HepG2 (cell line): Measurements from ENCODE around the gene ZPR1. TPM values are rescaled to one million over a fixed set of nuclear protein-coding genes. Genes with fewer than 3 reads are reported as not detected.

Experiments used
- ELF3 ChIP-seq: IDR thresholded peaks from 2 replicates; pipeline ENCODE4 v1.6.1; 2016; ENCODE audit warnings: missing genetic modification reagents, missing compliant biosample characterization
- FOXM1 ChIP-seq: sonication (generic); formaldehyde crosslinking; IDR thresholded peaks from 2 replicates; pipeline ENCODE4 v1.5.0; 2020; ENCODE audit warnings: missing genetic modification reagents
- FOXP1 ChIP-seq, 2 experiments: fragments of 450-650 bp in 1 of 2; IDR thresholded peaks; 2 replicates each; pipeline ENCODE4 v1.6.1; 2017 to 2018; ENCODE audit warnings: antibody characterized with exemption in 1 of 2
- IRF1 ChIP-seq: sonication (generic); formaldehyde crosslinking; IDR thresholded peaks from 2 replicates; pipeline ENCODE4 v1.4.0; 2020; ENCODE audit warnings: low read depth, mild to moderate bottlenecking, missing genetic modification reagents
- MAFG ChIP-seq: sonication (generic); formaldehyde crosslinking; IDR thresholded peaks from 2 replicates; pipeline ENCODE4 v1.5.1; 2020; ENCODE audit warnings: mild to moderate bottlenecking, missing genetic modification reagents
- MTA3 ChIP-seq: sonication (generic); formaldehyde crosslinking; IDR thresholded peaks from 2 replicates; pipeline ENCODE4 v1.4.0; 2020; ENCODE audit warnings: missing genetic modification reagents
- PAX8 ChIP-seq: sonication (generic); formaldehyde crosslinking; IDR thresholded peaks from 2 replicates; pipeline ENCODE4 v1.8.0; 2022; ENCODE audit warnings: mild to moderate bottlenecking, missing genetic modification reagents, borderline replicate concordance
- PRDM10 ChIP-seq: sonication (generic); formaldehyde crosslinking; IDR thresholded peaks from 2 replicates; pipeline ENCODE4 v1.4.0; 2020; ENCODE audit warnings: low read depth, missing genetic modification reagents
- RAD21 ChIP-seq: fragments of 450-650 bp; formaldehyde crosslinking; IDR thresholded peaks from 2 replicates; pipeline ENCODE4 v1.5.0; 2020; ENCODE audit warnings: mild to moderate bottlenecking
- TEAD2 ChIP-seq: sonication (generic); formaldehyde crosslinking; IDR thresholded peaks from 2 replicates; pipeline ENCODE4 v1.9.0; 2021; ENCODE audit warnings: missing genetic modification reagents
- USF2 ChIP-seq, 2 experiments: sonication (generic) in 1 of 2; formaldehyde crosslinking in 1 of 2; IDR thresholded peaks; 2 replicates each; pipeline versions ENCODE4 v1.5.1 to v1.6.1; 2011 to 2020; ENCODE audit warnings: borderline replicate concordance in 1 of 2, low read depth in 1 of 2, low read length in 1 of 2, mild to moderate bottlenecking in 1 of 2, missing genetic modification reagents in 1 of 2, moderate library complexity in 1 of 2
- ZBTB3 ChIP-seq: sonication (generic); formaldehyde crosslinking; IDR thresholded peaks from 2 replicates; pipeline ENCODE4 v1.4.0; 2020; ENCODE audit warnings: low read depth, mild to moderate bottlenecking, moderate library complexity, missing genetic modification reagents, borderline replicate concordance
- ZBTB34 ChIP-seq: sonication (generic); formaldehyde crosslinking; IDR thresholded peaks from 2 replicates; pipeline ENCODE4 v1.8.0; 2022; ENCODE audit warnings: mild to moderate bottlenecking, missing genetic modification reagents
- ZFP41 ChIP-seq: sonication (generic); formaldehyde crosslinking; IDR thresholded peaks from 2 replicates; pipeline ENCODE4 v1.4.0; 2020; ENCODE audit warnings: mild to moderate bottlenecking, missing genetic modification reagents, borderline replicate concordance
- ZNF224 ChIP-seq: sonication (generic); formaldehyde crosslinking; IDR thresholded peaks from 2 replicates; pipeline ENCODE4 v1.5.0; 2020; ENCODE audit warnings: mild to moderate bottlenecking, missing genetic modification reagents
- ZNF274 ChIP-seq: sonication (generic); formaldehyde crosslinking; IDR thresholded peaks from 2 replicates; pipeline ENCODE4 v1.5.1; 2020; ENCODE audit warnings: mild to moderate bottlenecking, missing genetic modification reagents
- ZNF282 ChIP-seq: fragments of 450-650 bp; IDR thresholded peaks from 2 replicates; pipeline ENCODE4 v1.6.1; 2018; ENCODE audit not compliant: partially characterized antibody
- ZNF333 ChIP-seq: sonication (generic); formaldehyde crosslinking; IDR thresholded peaks from 2 replicates; pipeline ENCODE4 v1.4.0; 2020; ENCODE audit warnings: mild to moderate bottlenecking, missing genetic modification reagents, borderline replicate concordance
- ZNF33A ChIP-seq: sonication (generic); formaldehyde crosslinking; IDR thresholded peaks from 2 replicates; pipeline ENCODE4 v1.5.1; 2020; ENCODE audit warnings: missing genetic modification reagents, mild to moderate bottlenecking, moderate library complexity, borderline replicate concordance
- polyA plus RNA-seq, 8 experiments: library from polyadenylated mRNA; depleted of rRNA in 3 of 8; stranded (reverse) in 7 of 8; unstranded in 1 of 8; fragments of >200 nt; fragmentation: Illumina TruSeq in 4 of 8; extraction: Trizol in 4 of 8; gene quantifications; 2 replicates each; pipeline versions ENCODE4 v1.2.1 to v1.2.3, GENCODE V29; 2011 to 2016; ENCODE audit warnings: low read depth in 4 of 8, missing spikeins in 1 of 8, mixed read lengths in 1 of 8; ENCODE audit not compliant: insufficient read depth in 1 of 8
- total RNA-seq, 5 experiments: library from RNA; depleted of rRNA; stranded (reverse); fragments of >200 nt; fragmentation: Illumina TruSeq; extraction: Trizol; gene quantifications; 2 replicates each; pipeline ENCODE4 v1.2.3, GENCODE V29; 2016; ENCODE audit warnings: low read depth in 1 of 5
- TF ChIP-seq, protein P1 (sequence below): sonication (generic); formaldehyde crosslinking; IDR thresholded peaks from 2 replicates; pipeline ENCODE4 v1.8.0; 2022; ENCODE audit warnings: missing genetic modification reagents, mild to moderate bottlenecking, borderline replicate concordance

The ZPR1 gene
- total and polyA plus RNA-seq, 2 of the 13 experiments (the other 11 are each of a cell fraction or from before 2014, with no cell fraction given), result 40.0 to 79.3 TPM

- TF ChIP-seq MAFG (CRISPR knock-in tag), result no peak
- no peak for TF ChIP-seq ZBTB3 (CRISPR knock-in tag)
- TF ChIP-seq ZNF333, result no peak
- TF ChIP-seq, protein P1, sequence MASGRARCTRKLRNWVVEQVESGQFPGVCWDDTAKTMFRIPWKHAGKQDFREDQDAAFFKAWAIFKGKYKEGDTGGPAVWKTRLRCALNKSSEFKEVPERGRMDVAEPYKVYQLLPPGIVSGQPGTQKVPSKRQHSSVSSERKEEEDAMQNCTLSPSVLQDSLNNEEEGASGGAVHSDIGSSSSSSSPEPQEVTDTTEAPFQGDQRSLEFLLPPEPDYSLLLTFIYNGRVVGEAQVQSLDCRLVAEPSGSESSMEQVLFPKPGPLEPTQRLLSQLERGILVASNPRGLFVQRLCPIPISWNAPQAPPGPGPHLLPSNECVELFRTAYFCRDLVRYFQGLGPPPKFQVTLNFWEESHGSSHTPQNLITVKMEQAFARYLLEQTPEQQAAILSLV (CRISPR knock-in tag), result no peak
- TF ChIP-seq ZNF274 (CRISPR knock-in tag), result no peak; the same call in 1 of the 2 replicates
- no peak for TF ChIP-seq PRDM10
- no peak for TF ChIP-seq ZNF282
- 0 out of 2 replicates have a peak, but pooled peaks have one; percentile 17 for TF ChIP-seq ZBTB34
- TF ChIP-seq ELF3 (CRISPR knock-in tag), result no peak
- no peak for TF ChIP-seq ZFP41 (CRISPR knock-in tag)
- no peak for TF ChIP-seq IRF1 (CRISPR knock-in tag)
- TF ChIP-seq ZNF224 (CRISPR knock-in tag), result no peak
- no peak for TF ChIP-seq FOXM1
- TF ChIP-seq RAD21, result no peak
- TF ChIP-seq TEAD2, result no peak
- no peak for TF ChIP-seq MTA3
- TF ChIP-seq FOXP1 (IDR thresholded peaks at IDR 0.05), result no peak
- TF ChIP-seq FOXP1 (CRISPR knock-in tag; IDR thresholded peaks at IDR 0.05), result no peak
- no peak; the same call in 1 of the 2 replicates for TF ChIP-seq ZNF33A
- TF ChIP-seq PAX8, result no peak
- no peak for TF ChIP-seq USF2 (IDR thresholded peaks at IDR 0.05; ENCODE audit: low read depth, low read length)
- 0 out of 2 replicates have a peak, but pooled peaks have one; percentile 6 for TF ChIP-seq USF2 (CRISPR knock-in tag; IDR thresholded peaks at IDR 0.05; ENCODE audit: borderline replicate concordance)
Measured at GRCh38 chr11:116831790-116832349, 44.0 kb upstream of the ZPR1 start (continued).
